ENCODE data around the gene SYNRG.

SYNRG gene

GRCh38 chr17:37592291-37592690 is 16.9 kb downstream of the SYNRG start:
- DNase-seq: no peak

- no peak for DNase-seq
Observed at GRCh38 chr17:37585066-37585465, 24.2 kb downstream of the SYNRG start.

DNA sequence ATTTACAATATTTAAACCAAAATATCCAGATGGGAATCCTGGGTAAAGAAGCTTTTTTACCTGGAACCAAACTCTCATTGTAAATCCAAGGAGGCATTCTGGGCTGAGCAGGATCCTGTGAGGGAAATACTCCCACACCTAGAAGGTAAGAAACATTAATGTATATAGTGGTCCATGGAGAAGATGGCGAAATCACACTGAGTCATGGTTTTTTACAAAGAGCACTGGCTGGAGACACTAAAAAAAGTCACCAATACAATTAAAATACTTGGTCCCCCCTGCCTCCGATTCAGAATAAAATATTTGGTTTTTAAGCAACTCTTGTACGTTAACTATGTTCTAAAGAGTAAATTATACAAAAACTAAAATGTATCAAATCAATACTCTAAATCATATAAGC is 32.9 kb downstream of the SYNRG start:
- DNase-seq: no peak

DNA sequence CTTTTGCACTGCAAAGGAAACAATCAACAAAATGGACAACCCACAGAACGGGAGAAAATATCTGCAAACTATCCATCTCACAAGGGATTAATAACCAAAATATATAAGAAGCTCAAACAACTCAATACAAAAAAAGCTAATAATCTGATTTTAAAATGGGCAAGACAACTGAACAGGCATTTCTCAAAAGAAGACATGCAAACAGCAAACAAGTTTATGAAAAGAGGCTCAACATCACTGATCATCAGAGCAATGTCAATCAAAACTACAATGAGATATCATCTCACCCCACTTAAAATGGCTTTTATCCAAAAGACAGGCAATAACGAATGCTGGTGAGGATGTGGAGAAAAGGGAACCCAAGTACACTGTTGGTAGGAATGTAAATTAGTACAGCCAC is 34.8 kb downstream of the SYNRG start:
- DNase-seq: no peak

DNA sequence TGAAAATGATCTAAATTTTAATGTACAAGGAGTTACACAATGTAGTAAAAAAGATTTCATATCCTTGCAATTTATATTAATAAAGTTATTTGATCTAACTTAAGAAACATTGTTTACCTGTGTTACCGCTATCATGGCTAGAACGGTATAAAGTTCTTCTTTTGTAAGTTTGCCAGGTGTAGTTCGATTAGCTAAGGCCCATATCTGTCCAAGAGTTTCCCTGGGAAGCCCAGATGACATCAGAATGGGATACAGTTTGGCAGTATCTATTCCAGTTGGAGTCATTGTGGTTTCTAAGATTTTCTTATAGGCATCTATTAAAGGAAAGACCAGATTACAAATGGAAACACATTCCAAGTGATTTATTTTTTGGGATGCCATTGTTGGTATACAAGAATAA is 37.5 kb downstream of the SYNRG start:
- DNase-seq: no peak

GRCh38 chr17:37570527-37571093 is 38.6 kb downstream of the SYNRG start:
- DNase-seq: peak in 2 of 6 experiments; percentile 2 to 3

DNA sequence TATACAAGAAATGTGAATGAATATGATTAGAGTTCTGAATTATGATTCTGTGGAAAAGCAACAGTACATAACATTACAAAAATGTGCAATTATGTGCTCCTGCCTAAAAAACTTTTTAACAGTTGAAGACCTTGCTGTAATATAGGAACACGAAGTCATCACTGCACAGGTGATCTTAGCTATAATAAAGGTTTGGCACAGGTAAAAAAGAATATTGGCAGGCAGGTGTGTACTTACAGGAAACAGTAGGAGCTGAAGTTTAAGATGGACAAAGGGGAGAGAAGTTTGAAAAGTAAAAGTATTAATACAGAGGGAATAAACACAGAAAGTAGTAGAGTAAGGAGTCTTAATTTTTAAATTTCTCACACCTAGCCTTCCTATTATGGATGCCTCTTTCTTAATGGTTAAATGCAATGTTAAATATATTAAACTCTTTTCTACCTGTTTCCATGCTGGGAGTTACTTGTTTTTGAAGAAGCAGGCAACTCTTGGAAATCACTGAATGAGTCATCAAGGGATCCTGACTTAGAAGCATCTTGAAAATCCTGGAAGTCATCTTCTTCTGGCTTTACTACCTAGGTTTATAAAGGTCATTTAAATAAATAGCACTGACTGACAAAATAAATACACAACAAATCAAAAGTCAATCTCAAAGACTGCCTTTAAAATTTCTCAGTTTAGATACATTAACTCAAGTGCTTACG is 40.7 kb downstream of the SYNRG start:
- DNase-seq: no peak

- DNase-seq: no peak
Observed at GRCh38 chr17:37567538-37567937, 41.7 kb downstream of the SYNRG start.

- DNase-seq: no peak
Observed at GRCh38 chr17:37567137-37567536, 42.1 kb downstream of the SYNRG start.

DNA sequence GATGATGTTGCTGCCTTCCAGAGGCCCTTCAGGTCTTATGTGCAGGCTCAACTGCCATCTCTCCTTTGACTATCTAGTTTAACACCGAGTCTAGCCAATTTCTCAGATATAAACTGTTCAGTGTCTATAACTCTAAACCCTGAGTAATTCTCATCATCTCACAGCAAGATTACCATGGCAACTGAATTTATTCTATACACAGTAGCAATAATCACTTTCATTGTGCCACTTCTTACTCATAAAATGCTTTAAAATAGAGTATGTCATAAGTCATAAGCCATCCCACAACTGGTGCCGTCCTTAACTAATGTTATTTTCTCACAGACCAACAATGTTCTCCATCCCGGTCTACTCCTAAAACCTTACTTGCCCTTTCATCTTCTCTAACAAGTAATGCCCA is 45.0 kb downstream of the SYNRG start:
- DNase-seq: no peak

DNA sequence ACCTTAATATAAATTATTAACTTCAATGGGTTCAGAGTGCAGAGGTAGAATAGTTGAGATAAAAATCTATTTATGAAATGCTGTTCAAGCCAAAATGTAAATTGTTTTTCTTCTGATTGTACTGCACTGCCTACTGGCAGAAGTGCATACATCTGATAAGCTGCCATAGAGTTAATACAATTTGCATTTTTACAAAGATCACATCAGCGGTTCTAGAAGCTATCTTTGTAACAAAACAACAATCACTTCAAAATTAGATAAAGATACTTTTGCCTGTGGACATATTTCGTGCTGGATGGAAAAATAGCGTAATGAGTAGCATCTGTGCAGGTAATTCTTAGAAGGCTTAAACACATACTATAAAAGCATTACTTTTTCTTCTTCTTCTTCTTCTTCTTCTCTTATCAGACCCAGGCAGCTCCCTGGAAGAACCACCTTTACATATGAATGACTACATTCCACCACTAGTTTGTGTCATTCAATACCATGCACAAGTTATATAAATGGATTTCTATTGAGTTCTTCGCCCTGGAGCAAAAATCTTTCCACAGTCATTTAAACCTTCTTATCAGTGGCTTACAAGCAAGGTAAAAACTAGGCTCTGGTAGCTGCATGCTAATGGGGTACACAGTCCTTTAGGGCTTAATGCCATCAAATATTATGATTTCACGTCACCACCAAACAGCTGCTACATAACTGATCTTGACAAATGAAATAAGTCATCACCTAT is 47.0 kb downstream of the SYNRG start:
- no peak for DNase-seq

DNA sequence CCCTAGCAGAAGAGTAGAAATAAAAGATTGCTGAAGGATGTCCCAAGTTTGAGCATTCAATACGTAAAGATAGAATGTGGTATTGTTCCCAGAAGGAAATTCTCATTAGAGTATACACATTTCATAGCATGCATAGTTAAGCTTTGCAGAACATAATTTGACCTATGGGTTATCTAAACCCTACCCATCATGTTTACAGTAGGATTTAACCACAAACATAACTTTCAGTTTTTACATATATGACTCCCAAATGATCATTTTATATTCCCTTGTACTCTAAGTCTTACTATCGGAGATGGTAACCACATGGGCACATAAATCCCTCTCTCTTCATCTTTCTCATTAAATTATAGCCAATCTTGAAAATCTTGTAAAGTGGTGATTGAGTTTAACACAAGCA is 50.9 kb downstream of the SYNRG start:
- no peak for DNase-seq

DNA sequence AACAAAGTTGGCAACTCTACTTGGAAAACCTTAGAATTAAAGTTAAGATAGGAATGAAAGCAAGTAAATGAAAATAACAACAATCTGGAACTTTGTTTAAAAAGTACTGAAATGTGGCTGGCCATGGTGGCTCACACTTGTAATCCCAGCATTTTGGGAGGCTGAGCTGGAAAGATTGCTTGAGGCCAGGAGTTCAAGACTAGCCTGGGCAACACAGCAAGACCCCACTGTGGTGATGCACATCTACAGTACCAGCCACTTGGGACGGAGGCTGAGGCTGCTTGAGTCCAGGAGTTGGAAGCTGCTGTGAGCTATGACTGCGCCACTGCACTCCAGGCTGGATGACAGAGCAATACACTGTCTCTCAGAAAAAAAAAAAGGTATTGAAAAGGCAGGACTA is 51.7 kb downstream of the SYNRG start:
- no peak for DNase-seq

DNA sequence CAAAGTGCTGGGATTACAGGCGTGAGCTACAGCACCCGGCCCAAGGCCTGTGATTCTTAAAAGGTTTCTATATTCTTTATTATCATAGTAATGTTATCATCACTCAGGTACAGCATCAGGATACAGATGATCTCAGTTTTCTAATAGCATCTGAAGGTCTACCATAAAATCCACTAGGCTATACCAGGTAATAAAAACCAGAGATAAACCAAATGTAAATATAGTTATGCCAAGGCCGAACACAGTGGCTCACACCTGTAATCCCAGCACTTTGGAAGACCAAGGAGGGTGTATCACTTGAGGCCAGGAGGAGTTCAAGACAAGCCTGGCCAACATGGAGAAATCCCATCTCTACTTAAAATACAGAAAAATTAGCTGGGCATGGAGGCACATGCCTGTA is 53.8 kb downstream of the SYNRG start:
- DNase-seq: no peak

- no peak for DNase-seq
Observed at GRCh38 chr17:37553401-37553966, 55.7 kb downstream of the SYNRG start.

- no peak for DNase-seq
Observed at GRCh38 chr17:37551788-37552187, 57.4 kb downstream of the SYNRG start.

DNA sequence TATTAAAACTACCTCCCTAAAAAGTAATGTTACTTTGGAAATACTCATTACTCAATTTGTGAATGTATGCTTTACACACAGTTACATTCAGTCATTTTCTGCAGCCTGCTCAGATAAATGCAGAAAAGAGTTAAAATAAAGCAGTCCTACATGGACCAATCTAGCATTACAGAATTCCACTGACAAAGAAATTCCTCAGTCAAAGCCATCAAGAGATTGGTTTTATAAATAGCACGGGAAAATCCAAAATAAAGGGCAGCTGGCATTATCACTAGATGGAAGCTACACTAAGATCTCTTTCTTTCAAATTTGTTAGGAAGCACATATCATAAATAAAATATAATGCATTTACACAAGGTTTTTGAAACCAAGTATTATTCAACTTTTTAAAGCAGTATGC is 61.2 kb downstream of the SYNRG start:
- no peak for DNase-seq

DNA sequence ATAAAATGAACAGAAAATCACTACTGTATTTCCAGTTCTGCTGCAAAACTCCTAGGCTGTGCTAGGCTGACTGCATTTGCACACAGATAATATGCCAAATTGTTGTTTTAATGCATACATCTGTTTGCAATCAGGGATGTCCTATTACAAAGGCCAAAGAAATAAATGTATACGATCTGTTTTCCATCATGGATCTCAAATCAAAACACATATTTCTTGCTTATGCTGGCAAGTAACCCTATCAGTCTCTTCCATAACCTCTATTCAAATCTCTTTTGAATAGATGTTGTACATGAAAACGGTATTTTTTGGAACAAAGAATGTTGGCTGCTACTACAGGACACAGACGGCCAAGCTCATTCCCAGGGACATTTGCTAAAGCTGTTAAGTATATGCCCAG is 62.9 kb downstream of the SYNRG start:
- DNase-seq: no peak

DNA sequence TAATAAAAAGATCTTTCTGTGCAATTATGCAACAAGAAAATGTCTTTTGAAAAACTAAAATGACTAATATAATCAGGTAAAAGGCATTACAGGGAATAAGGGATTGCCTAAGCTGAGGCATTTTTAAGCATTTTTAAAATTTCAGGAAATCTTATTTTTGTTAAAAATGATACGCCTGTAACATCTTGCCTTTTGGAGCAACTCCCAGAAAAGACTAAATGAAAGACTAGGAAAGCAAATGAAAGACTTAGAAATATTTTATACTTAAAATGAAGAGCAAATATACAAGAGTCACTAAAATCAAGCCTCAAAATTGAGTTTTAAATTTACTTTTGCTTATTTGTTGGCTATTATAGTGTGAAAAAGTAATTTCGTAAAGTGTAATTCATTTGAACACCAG is 63.7 kb downstream of the SYNRG start:
- DNase-seq: no peak

DNA sequence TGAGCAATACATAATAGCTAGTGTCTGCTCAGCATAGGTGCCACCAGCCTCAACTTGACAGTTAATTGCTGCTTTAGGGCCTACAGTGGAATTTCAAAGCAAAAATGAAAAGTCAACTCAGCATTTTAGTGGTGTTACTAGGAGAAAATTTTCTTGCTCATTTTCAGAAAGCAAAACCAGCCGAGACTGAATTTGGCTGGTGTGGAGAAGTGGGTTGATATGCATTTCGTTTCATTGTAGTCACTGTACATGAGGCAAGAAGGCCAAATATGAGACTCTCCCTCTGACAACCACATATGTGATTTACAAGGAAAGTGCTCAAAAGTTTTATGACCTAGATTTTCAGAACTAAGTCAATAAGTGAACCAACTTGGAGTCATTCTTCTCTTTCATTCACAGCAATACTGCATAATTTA is 65.6 kb downstream of the SYNRG start:
- DNase-seq: no peak

DNA sequence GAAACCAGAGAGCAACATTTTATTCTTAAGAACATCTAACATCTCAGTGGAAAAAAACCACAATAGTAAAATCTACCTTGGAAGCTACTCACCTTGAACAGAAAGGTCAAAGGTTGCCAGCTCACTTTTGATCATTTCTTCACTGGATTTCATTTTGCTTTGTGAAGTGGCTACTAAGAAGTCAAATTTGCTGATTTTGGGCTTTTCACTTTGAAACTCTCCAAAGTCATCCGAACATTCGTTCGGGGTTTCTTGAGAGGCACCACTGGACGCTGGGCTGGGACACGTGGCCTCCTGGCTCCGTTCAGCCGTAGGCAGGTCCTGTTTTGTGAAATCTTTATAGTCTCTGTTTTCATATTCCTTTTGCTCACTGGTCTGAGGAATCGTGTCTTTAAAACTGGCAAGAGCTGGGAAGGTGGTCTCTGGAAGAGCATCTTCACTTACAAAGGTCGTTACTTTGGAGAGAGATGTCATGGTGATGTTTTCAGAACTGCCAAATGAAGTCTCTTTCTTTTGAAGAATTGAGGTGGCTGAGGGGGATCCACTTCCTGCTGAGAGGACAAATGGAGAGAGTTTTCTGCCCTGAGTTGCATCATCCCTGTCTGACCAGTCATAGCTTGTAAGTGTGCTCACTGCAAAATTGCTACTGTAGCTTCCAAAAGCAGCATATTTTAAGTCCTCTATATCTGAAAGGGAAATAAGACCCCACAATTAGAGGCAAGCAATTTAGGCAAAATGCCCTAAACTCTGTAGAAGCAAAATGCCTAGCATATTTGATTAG is 67.1 kb downstream of the SYNRG start:
- no peak for DNase-seq

DNA sequence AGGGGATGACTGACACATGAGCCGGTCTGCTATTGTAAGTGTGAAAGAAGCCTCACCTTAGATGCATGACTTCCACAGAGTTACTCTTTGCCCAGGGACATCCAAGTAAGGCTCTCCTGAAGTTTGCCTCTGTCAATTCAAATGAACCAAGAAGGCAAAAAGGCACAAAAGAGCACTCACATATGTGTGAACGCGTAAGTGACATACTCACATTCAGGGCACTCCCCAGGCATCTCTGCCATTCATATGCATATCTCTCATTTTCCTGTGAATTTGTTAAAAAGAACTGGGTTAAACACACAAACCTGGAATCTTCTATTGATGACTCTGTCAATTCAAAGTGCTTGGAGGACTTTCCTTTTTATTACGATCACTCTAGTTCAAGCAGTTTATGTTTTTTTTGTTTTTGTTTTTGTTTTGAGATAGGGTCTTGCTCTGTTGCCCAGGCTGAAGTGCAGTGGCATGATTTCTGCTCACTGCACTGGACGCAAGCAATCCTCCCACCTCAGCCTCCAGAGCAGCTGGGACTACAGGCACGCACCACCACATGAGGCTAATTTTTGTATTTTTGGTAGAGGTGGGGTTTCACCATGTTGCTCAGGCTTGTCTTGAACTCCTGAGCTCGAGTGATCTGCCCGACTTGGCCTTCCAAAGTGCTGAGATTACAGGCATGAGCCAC is 70.1 kb downstream of the SYNRG start:
- DNase-seq: no peak

DNA sequence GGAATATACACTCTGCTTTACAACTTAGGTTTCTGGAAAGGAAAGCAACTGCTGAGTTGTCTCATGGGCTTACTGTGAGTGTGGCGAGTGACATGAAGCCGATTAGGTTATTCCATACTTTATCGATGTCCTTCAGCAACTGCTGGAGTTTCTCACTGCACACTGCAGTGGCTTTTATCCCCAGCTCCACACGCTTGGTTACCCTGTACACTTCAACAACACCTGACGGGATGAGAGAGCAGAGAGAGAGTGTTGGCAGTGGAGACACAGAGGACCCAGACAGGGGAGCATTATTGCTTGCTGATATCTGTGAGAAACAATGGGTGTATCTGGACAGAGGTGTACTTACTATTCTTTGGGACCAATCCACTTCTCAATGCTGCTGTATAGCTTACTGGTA is 73.3 kb downstream of the SYNRG start:
- DNase-seq: no peak

All from stimulated activated naive CD4-positive, alpha-beta T cell (primary cell).